ENCODE results near the gene NUDT13. TPM values are rescaled to one million over a fixed set of nuclear protein-coding genes. Genes with fewer than 3 reads are reported as not detected.

The NUDT13 gene
- total RNA-seq, 1 experiment from 2014 or later = 1.5 TPM

DNA sequence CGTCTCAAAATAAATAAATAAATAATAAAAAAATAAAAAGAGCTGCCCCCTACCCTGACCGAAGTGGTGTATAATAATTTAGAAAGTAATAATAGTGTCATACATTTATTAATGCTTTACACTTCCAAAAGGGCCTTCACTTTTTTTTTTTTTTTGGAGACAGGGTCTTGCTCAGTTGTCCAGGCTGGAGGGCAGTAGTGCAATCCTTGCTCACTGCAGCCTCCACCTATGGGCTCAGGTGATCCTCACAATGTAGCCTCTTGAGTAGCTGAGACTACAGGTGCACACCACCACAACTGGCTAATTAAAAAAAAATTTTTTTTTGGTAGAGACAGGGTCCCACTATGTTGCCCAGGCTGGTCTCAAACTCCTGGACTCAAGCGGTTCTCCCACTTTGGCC lies 59.1 kb downstream of the NUDT13 start:
- Histone ChIP-seq H3K23ac (ENCODE audit: insufficient read length, low read depth, low read length) (no peak overlapping the region), H3K79me1 (ENCODE audit: insufficient read depth, low read depth, low read length, poor library complexity, severe bottlenecking) (peaks cover 6% of the 10 kb centered on the region), H3K4me1 (ENCODE audit: insufficient read depth, low read length) (no peaks in the 10 kb centered on the region), H3K18ac (ENCODE audit: insufficient read length, low read depth, low read length) (no peak overlapping the region), H2BK120ac (ENCODE audit: low read depth, low read length, poor library complexity, severe bottlenecking) (no peak overlapping the region), H3K27ac (ENCODE audit: insufficient read length, low read depth, low read length) (no peak overlapping the region), H3K23me2 (ENCODE audit: insufficient read length, low read depth, low read length, poor library complexity, severe bottlenecking) (peaks cover 7% of the 10 kb centered on the region), H2AK5ac (ENCODE audit: insufficient read length, low read length) (no peak overlapping the region), H3K27me3 (ENCODE audit: insufficient read depth, low read length) (no peaks in the 10 kb centered on the region), H4K91ac (ENCODE audit: insufficient read length, low read depth, low read length) (no peak overlapping the region), H3T11ph (ENCODE audit: low read length) (no peak overlapping the region), H4K20me1 (ENCODE audit: control insufficient read depth, insufficient read depth, insufficient read length) (no peaks in the 10 kb centered on the region), H4K5ac (ENCODE audit: insufficient read length, low read depth, low read length) (no peak overlapping the region), H3K14ac (ENCODE audit: insufficient read depth, low read length) (no peak overlapping the region), H2BK12ac (ENCODE audit: insufficient read length, low read depth, low read length) (no peak overlapping the region), H2AFZ (ENCODE audit: low read length) (no peak overlapping the region), H4K8ac (replicated peaks; ENCODE audit: insufficient read length, low read depth, low read length) (no peak overlapping the region), H3K4me2 (ENCODE audit: insufficient read depth, insufficient read length, low read length) (no peak overlapping the region), H3K9ac (ENCODE audit: extremely low read depth, insufficient read length, low read length) (no peak overlapping the region), H3K56ac (ENCODE audit: insufficient read length, low read depth, low read length) (no peak overlapping the region), H3K9me3 (ENCODE audit: control insufficient read depth, low read depth, low read length) (no peaks in the 10 kb centered on the region), H2BK5ac (ENCODE audit: insufficient read length, low read length) (no peak overlapping the region), H2BK20ac (ENCODE audit: low read depth, low read length, poor library complexity, severe bottlenecking) (no peak overlapping the region), H2BK15ac (ENCODE audit: low read depth, low read length) (no peak overlapping the region), H3K4ac (ENCODE audit: low read depth, low read length) (no peak overlapping the region), H3K79me2 (ENCODE audit: insufficient read depth, low read length) (peaks cover 5% of the 10 kb centered on the region; the same call in 1 of the 2 replicates)
- no peak for TF ChIP-seq CTCF (conservative IDR thresholded peaks at IDR 0.05)
- Mint-ChIP-seq H3K27me3 (ENCODE audit: low read depth) (no peaks in the 10 kb centered on the region), H3K36me3 (ENCODE audit: insufficient read depth in 1 of 3, low read depth in 3 of 3) (peaks cover 3 to 17% (median 5%) of the 10 kb centered on the region in 3 experiments), H3K9me3 (peaks cover 0 to 3% of the 10 kb centered on the region in 2 experiments; a peak in 1 of 5 replicates), H3K4me3 (peak overlapping the region in 1 of 2 experiments; percentile 99; a peak in 3 of 5 replicates), H3K4me1 (peaks cover 13 to 14% of the 10 kb centered on the region in 2 experiments), H3K27ac (no peak overlapping the region)
- WGBS (ENCODE audit: extremely low coverage, insufficient read length, low lambda C conversion rate) = no CpG with 5 or more reads among the region's 3 CpGs
- no peak for DNase-seq

Measured in H9 (cell line).